HG03354 (cell line): ENCODE results near the gene SDC4.
A peak's percentile ranks its signal among the peaks of the same experiment; 100 is the strongest.

Source experiments
- ATAC-seq: cut with Tn5 transposase; IDR thresholded peaks from one replicate; pipeline ENCODE4 v1.9.1; 2021; ENCODE audit warnings: mild to moderate bottlenecking; ENCODE audit not compliant: unreplicated experiment, poor library complexity, severe bottlenecking

The SDC4 gene

DNA sequence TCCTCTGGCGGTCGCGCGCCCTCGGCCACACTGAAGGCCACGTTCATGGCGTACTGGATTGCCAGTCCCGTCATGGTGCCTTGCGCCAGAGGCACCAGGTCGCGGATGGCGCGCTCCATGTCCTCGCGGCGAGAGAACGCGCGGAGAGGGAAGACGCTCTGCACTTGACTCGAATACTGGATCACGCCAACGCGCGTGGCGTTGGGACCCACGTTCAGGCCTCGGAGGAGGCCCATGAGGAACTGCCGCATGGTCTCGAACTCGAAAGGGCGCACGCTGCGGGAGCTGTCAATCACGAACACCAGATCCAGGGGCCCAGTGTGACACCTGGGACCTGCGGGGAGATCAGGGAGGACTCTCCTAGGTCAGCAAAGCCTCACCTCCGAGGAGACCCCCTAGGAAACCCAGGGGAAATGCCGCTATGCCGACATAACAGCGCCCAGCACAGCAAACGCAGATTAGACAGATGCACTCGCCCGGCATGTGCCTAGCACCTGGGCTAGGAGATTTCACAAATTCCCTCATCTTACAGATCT is 43.7 kb downstream of the SDC4 start:
- ATAC-seq, result no peak

DNA sequence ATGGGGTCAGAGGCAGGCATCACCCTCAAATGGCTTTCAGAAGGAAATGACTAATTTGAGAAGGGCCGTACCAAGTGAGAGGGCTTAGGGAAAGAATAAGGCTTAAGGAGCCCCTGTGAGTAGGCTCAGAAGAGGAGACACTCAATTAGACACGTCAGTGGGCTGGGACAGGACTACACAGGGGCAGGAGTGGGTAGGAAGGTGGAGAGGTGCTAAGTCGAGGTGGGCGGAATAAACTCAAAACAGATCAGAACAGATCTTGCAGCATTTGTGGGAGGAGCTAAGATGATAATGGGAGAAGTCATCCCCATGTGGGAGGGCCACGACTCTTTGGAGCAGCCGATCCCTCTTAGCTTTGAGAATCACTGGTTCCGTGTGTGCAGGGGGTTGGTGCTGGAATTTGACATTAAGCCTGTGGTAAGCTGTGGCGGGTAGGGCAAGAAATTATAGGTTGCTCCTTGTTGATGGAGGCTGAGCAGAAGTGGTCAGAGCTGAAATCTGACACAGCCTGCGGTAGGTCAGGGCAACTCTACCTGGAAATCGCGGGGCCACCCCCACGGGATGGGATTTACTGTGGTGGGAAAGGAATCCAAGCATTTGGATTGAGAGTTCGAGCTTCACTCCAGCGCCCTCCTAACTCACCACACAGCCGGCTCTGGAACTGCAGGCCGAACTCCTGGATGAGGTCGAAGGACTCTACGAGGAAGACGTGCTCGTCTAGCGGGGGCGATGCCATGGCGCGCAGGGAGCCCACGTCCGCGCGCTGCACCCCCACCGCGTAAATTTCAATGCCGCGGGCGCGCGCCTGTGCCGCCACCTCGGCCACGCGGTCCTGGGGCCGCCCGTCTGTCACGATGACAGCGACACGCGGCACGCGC is 44.4 kb downstream of the SDC4 start:
- no peak for ATAC-seq

DNA sequence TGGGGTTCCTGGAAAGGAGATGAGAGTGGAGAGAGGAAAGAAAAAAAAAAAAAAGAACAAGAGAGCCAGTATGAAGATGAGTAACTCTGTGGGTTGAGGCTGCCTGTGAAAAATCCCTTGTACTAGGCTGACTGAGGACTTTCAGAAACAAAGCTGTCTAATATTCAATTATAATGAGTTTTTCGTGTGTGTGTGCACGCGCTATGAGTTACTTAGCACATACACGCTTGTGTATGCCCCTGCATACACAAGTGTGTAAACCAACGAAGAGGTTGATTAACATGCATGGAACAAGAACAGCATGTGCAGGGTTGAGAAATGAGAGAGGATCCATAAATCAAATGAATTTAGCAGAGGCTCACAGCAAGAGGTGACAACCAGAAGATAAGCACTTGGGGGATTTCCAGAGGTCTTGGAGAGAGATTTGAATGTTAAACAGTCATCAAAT is 46.4 kb downstream of the SDC4 start:
- no peak for ATAC-seq

DNA sequence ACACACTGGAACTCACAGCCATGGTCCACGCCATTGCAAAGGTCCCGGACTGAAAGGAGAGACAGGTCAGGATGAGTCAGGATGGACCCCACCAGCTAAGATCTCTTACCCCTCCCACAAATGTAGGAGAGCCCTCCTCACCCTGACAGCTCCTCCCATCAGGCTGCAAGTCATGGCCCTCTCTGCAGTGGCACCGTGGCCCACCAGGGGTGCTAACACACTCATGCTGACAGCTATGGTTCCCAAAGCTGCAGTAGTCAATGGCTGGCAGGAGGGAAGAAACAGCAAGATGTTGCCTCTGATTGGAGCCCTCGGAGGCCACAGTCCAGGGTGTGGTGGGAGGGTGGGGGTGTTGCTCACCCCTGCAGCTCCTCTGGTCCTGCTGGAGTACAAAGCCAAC is 47.3 kb downstream of the SDC4 start:
- peak; percentile 59 for ATAC-seq

DNA sequence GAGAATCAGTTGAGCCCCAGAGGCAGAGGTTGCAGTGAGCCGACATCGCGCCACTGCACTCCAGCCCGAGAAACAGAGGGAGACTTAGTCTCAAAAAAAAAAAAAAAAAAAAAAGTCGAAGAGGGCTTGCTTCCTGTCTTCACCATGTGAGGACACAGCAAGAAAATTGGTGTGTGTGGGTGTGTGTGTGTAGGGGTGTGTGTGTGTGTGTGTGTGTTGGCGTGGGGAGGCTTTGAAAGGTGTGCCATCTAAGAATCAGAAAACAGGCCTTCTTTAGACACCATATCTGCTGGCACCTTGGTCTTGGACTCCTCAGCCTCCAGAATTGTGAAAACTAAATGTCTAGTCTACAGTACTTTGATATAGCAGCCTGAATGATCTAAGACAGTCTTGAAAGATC is 48.4 kb downstream of the SDC4 start:
- ATAC-seq, result no peak

DNA sequence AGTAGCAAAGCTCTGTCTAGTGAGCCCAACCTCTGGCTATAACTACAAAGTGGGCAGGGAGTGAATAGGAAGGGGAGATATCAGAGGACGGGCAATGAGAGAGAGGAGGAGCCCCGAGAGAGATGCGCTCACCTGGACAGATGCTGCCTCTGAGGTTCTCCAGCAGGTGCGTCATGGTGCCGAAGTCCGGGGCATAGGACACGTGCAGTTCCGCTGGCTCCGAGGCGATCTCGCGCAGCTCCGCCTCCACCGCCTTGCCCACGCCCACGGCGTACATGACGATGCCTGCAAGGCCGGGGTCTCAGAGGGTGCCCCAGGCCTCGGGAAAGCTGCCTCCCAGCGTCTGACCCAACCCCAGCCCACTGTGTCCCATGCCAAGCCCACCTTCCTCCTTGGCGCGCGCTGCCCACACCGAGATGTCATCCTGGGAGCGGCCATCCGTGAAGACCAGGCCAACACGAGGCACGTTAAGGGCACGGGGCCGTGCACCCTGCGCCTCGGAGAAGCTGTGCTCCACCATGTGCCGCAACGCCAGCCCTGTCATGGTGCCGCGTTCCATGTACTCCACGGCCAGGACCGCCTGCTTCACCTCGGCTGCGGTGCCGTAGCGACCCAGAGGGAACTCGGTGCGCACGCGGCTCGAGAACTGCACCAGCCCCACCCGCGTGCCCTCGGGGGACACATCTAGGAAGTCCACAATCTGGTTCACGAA is 50.3 kb downstream of the SDC4 start:
- ATAC-seq, result no peak

DNA sequence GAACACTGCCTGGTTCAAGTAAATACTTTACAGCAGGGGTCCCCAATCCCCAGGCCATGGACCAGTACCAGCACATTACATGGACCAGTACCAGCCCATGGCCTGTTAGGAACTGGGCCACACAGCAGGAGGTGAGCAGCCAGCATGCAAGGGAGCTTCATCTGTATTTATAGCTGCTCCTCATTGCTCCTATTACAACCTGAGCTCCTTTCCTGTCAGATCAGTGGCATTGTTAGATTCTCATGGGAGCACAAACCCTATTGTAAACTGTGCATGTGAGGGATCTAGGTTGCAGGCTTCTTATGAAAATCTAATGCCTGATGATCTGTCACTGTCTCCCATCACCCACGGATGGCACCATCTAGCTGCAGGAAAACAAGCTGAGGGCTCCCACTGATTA is 53.6 kb downstream of the SDC4 start:
- no peak for ATAC-seq

DNA sequence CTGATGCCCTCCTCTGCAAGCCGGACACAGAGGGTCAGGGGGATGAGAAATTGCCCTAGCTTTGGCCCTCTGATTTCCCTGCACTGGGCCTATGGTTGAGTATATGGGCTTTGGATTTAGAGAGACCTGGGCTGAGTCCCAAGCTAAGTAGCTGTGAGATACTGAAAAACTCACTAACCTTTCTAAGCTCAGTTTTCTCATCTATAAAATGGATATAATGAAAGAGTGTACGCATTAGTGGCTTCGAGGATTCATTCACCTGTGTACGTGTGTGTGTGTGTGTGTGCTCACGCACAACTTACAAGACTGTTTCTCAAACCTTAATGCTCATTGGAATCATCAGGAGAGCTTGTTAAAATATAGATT is 54.2 kb downstream of the SDC4 start:
- ATAC-seq, result no peak

DNA sequence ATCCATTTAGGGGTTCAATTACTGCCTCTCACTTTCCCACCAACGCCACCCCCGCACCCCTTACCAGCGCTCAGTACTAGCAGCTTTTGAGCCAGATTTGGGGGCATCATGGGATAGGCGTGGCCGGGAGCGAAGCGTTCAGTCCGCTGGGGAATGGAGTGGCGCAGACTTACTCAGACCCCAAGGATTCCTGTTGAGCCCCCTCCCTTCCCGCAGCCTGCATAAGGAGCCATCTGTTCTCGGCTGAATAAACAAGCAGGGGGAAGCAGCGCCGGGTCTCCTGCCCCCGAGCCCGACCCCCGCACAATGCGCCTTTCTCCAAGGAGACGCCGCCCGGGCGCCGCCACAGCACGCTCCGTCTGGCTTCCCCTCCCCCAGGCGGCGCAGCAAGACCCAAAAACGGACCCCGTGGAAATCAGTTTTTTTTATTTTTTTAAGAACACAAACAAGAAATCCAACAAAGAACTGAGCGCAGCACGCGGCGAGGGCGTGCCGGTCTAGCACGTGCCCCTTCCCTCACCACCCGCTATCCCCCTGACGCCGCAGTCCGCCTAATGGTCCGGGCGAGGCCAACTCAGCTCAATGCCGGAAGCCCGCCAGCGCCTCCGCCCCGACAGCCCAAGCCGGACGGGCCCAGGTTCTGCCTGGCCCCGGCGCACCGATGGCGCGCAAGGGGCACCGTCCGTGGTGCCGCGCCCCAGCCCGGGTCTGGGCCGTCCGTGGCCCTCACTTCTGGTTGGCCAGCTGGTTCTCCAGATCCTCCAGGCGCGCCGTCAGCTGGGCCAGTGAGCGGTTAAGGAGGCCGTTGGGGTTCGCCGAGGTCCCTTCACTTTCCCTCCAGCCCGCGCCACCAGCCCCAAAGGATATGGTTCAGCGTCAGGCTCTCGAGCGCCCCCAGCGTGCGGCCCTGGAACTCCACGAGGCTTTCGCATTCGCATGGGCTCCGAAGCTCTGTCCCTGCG is 54.9 kb downstream of the SDC4 start:
- peak; percentile 77 for ATAC-seq

DNA sequence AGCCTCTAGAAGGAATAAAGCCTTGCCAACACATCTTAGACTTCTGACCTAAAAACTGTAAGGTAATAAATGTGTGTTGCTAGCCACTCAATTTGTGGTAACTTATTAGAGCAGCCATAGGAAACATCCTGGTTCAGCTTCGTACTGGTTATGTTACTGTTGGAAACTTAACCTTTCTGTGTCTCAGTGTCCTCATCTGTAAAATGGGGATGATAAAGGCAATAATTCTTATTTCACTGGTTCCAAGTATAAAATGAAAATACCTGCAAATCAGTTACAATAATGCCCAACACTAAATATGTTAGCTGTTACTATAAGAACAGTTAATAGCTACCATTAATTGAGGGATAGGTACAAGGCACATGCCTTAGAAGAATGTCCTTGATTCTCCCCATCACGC is 55.9 kb downstream of the SDC4 start:
- ATAC-seq, result no peak

DNA sequence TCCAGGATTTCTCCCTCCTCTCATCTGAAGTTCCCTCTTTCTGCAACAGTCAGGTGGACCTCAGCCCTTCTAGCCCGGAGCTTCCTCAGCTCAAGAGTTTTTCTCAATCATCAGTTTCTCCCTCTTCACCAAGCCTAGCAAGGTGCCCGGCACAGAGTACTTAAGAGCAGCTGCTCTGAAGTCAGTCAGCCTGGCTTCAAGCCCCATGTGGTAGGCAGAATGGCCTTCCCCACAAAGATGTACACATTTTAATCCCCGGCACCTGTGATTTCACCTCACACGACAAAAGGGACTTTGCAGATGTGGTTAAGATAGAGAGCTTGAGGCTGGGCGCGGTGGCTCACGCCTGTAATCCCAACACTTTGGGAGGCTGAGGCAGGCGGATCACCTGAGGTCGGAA is 56.7 kb downstream of the SDC4 start:
- no peak for ATAC-seq

DNA sequence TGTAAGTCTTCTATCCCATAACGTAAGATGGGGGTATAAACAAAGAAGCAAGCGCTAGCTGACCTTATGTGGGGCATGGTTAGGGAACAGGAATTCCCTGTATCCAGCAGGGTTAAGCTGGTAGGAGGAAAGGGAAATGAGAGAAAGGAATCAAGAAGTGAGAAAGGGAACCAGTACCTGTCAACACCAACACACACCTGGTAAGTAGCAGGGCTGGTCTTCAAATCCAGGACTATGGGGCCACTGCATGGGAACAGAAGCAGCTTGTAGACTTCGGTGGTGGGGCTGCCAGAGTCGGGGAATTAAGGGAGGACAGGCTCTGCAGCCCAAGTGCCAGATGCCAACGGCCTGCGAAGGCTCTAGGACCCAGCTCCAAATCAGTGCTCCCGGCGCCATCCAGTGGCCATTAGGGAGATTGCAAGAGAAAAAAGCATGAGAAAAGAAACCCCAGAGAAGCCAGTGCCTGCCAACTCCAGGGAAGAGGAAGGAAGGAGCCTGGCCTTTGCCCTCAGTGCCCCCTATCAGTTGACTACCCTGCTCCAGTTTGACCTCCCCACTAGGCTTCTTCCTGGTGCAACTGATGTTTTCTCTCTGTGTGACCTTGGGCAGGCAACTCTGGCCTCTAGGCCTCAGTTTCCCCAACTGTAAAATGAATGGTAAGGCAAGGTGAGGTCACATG is 57.4 kb downstream of the SDC4 start:
- ATAC-seq, result no peak

DNA sequence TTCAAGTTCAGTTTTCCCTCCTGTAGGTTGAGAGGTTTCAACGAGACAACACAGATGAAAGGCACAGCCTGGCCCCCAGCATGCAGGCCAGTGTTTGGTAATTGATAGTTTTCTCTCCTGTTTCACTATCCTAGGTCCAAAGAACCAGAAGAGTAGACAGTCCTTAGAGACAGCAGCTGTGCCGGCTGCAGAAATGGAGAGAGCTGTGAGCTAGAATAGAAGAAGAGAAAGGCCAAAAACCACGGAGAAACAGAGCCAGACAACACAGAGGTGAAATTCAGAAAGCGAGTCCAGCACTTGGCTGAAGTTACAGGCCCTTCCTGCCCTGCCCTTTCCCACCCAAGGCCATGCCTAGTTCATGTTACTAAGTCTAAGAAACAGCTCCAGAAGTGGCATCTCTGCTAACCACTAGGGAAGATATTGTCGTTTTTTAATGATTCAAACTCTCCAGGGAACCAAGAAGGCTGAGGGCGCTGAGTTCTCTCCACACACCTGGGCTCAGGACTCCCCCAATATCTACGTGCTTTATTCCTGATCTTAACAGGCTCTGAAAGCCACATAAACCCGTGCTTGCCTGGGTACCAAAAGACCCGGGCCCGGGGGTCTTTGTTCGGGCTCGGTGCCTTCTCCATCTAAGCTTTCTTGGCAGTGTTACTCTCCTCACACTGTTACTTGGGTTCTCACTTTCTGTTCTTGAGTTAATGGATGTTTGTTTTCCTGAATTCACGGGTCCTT is 58.1 kb downstream of the SDC4 start:
- no peak for ATAC-seq

DNA sequence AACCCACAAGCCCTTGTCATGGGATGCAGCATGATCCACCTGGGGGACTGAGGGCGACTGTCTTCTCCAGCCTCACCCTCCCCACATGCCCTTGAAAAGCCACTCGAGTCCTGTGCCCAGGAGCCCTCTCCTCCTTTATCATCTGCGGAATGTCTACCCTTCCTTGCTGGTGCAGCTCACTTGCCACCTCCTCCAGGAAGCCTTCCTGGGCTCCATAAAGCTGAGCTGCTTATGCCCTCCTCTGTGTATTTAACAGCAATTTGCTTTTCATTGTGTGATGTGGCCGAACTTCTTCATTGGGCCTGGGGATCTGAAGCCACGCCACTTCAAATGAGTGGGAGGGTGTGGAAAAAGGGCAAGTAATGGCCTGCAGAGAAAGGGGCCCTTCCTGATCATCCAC is 59.4 kb downstream of the SDC4 start:
- no peak for ATAC-seq

DNA sequence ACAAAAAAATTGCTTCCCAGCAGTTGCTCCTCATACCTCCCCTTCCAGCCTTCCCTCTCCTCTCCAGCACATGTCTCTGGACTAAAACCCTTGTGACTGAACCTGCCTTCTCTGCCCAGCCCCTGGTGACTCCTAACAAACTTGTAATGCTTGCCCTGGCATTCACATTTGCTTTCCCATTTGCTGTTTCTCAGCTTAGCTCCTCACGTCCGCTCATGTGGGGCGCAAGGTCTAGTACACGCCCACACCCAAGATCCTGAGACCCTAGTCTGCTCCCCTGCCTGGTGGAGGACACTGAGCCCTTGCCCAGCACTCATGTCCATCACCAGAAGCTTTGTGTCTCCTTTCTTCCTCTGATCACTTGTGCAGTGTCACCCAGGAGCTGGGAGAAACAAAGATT is 59.8 kb downstream of the SDC4 start:
- ATAC-seq, result no peak

DNA sequence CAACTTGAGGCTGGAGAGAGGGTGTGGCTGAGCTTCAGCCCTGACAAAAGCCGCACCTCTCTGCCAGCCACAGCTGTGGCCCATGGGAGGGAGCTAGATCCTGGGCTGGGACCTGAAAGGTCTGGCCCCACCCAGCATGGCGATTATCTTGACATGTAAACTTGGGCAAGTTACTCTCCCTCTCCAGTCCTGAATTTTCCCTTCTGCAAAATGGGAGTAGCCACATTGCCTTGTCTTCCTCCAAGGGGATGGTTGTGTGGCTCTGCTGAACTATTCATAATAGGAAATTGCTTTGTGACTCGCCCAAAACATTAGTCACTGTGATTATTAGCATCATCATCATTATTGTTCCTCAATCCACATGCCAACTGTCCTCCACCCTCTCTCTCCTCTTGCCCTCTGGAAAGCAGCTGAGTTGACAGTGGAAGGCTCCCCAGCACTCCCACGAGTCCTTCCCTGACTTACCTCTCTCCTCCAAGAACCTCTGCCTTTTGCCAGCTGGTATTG is 64.6 kb downstream of the SDC4 start:
- ATAC-seq, result no peak

DNA sequence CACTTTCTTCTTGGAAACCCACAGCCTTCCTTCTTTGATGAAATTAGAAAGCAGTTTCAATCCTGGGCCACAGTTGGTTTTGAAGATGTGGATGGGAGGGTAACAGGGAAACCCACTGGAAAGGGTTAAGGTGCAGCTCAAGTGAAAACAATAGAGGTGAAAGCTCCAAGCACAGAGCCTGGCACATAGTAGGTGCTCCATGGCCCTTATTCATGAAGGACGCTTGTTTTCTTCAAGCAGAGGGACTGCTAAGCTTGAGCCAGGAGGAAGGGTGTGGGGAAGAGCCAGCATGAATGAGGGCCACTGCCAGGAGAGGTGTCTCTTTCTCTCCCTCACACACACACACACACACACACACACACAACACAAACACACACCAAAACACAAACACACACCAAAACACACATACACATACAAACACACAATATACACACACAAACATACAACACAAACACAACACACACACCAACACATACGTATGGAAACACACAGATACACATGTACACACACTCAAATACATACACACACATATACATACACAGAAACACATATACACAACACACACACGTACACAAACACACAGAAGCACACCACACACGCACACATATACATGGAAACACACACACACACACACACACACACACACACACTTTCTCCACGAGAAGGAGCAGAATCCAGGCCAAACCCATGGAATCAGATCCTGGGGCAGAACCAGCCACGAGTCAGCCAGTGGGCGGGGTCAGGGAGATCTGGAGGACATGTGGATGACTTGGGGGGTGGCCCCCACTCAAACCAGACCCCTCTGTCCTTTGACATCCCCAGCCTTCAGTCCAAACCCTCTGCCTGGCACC is 65.3 kb downstream of the SDC4 start:
- ATAC-seq, result no peak

DNA sequence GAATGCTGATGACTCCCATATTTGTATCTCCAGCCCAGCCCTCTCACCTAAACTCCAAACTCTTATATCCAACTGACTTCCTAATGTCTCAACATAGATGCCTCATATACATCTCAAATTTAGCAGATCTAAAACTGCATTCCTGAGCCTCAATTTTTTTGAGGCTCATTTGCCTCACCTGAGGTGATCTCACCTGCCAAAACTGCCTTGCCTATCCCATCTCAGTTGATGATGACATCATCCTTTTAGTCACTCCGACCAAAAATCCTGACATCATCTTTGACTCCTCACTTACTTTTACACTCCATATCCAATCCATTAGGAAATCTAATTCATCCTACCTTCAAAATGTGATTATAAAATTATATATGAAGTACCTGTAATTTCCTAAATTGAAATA is 68.2 kb downstream of the SDC4 start:
- no peak for ATAC-seq
